Activated naive CD8-positive, alpha-beta T cell (primary cell): ENCODE results near the gene PRDM16.
A peak's percentile ranks its signal among the peaks of the same experiment; 100 is the strongest.

ENCODE experiments used
- H3K27ac Mint-ChIP-seq: one replicate; pipeline ENCODE4 v1.8.0; 2021; ENCODE audit warnings: mixed read lengths
- H3K27me3 Mint-ChIP-seq: one replicate; pipeline ENCODE4 v1.8.0; 2021; ENCODE audit warnings: mixed read lengths
- H3K36me3 Mint-ChIP-seq: one replicate; pipeline ENCODE4 v1.8.0; 2021; ENCODE audit warnings: mixed read lengths
- H3K4me1 Mint-ChIP-seq: one replicate; pipeline ENCODE4 v1.8.0; 2021; ENCODE audit warnings: low read depth, mixed read lengths
- H3K4me3 Mint-ChIP-seq: one replicate; pipeline ENCODE4 v1.8.0; 2021; ENCODE audit warnings: mild to moderate bottlenecking, mixed read lengths
- H3K9me3 Mint-ChIP-seq: one replicate; pipeline ENCODE4 v1.8.0; 2021; ENCODE audit warnings: low read depth, mixed read lengths

PRDM16 gene

GRCh38 chr1:3455670-3456448 is 386.9 kb downstream of the PRDM16 start:
- peaks cover 4% of the 10 kb centered on the region for H3K4me1 Mint-ChIP-seq
- H3K9me3 Mint-ChIP-seq: no peaks in the 10 kb centered on the region
- H3K36me3 Mint-ChIP-seq: no peaks in the 10 kb centered on the region
- H3K27ac Mint-ChIP-seq: no peak overlapping the region
- H3K27me3 Mint-ChIP-seq: peaks cover 4% of the 10 kb centered on the region
- peak overlapping the region; percentile 66 for H3K4me3 Mint-ChIP-seq

GRCh38 chr1:3456449-3456963 is 387.5 kb downstream of the PRDM16 start:
- peaks cover 2% of the 10 kb centered on the region for H3K27me3 Mint-ChIP-seq
- no peaks in the 10 kb centered on the region for H3K9me3 Mint-ChIP-seq
- H3K4me1 Mint-ChIP-seq: peaks cover 4% of the 10 kb centered on the region
- no peak overlapping the region for H3K4me3 Mint-ChIP-seq
- no peaks in the 10 kb centered on the region for H3K36me3 Mint-ChIP-seq
- H3K27ac Mint-ChIP-seq: no peak overlapping the region

- H3K27me3 Mint-ChIP-seq: peaks cover 2% of the 10 kb centered on the region
- H3K4me3 Mint-ChIP-seq: no peak overlapping the region
- H3K36me3 Mint-ChIP-seq: no peaks in the 10 kb centered on the region
- H3K9me3 Mint-ChIP-seq: no peaks in the 10 kb centered on the region
- no peak overlapping the region for H3K27ac Mint-ChIP-seq
- peaks cover 4% of the 10 kb centered on the region for H3K4me1 Mint-ChIP-seq
These were observed 388.2 kb downstream of the PRDM16 start for GRCh38 chr1:3456964-3457909.

- Mint-ChIP-seq H3K27me3 (peaks cover 1% of the 10 kb centered on the region), H3K4me3 (no peak overlapping the region), H3K27ac (no peak overlapping the region), H3K4me1 (peaks cover 3% of the 10 kb centered on the region), H3K9me3 (no peaks in the 10 kb centered on the region), H3K36me3 (no peaks in the 10 kb centered on the region)
These were observed 389.2 kb downstream of the PRDM16 start for GRCh38 chr1:3457910-3458883.

GRCh38 chr1:3459051-3459908 is 390.3 kb downstream of the PRDM16 start:
- no peak overlapping the region for H3K27ac Mint-ChIP-seq
- no peak overlapping the region for H3K4me3 Mint-ChIP-seq
- no peaks in the 10 kb centered on the region for H3K27me3 Mint-ChIP-seq
- H3K4me1 Mint-ChIP-seq: peaks cover 2% of the 10 kb centered on the region
- no peaks in the 10 kb centered on the region for H3K9me3 Mint-ChIP-seq
- no peaks in the 10 kb centered on the region for H3K36me3 Mint-ChIP-seq

- Mint-ChIP-seq H3K27ac (no peak overlapping the region), H3K4me1 (peaks cover 2% of the 10 kb centered on the region), H3K36me3 (no peaks in the 10 kb centered on the region), H3K9me3 (no peaks in the 10 kb centered on the region), H3K4me3 (no peak overlapping the region), H3K27me3 (no peaks in the 10 kb centered on the region)
These were observed 391.1 kb downstream of the PRDM16 start for GRCh38 chr1:3459940-3460671.

GRCh38 chr1:3460672-3461131 is 391.7 kb downstream of the PRDM16 start:
- no peaks in the 10 kb centered on the region for H3K4me1 Mint-ChIP-seq
- no peak overlapping the region for H3K4me3 Mint-ChIP-seq
- H3K27me3 Mint-ChIP-seq: no peaks in the 10 kb centered on the region
- H3K9me3 Mint-ChIP-seq: no peaks in the 10 kb centered on the region
- no peak overlapping the region for H3K27ac Mint-ChIP-seq
- H3K36me3 Mint-ChIP-seq: no peaks in the 10 kb centered on the region

- Mint-ChIP-seq H3K4me3 (no peak overlapping the region), H3K4me1 (no peaks in the 10 kb centered on the region), H3K27ac (no peak overlapping the region), H3K27me3 (no peaks in the 10 kb centered on the region), H3K36me3 (no peaks in the 10 kb centered on the region), H3K9me3 (no peaks in the 10 kb centered on the region)
These were observed 392.4 kb downstream of the PRDM16 start for GRCh38 chr1:3461238-3461933.

- Mint-ChIP-seq H3K4me3 (no peak overlapping the region), H3K27me3 (no peaks in the 10 kb centered on the region), H3K27ac (no peak overlapping the region), H3K36me3 (no peaks in the 10 kb centered on the region), H3K9me3 (no peaks in the 10 kb centered on the region), H3K4me1 (no peaks in the 10 kb centered on the region)
These were observed 392.9 kb downstream of the PRDM16 start for GRCh38 chr1:3461934-3462275.

GRCh38 chr1:3462356-3463012 is 393.5 kb downstream of the PRDM16 start:
- no peak overlapping the region for H3K27ac Mint-ChIP-seq
- no peaks in the 10 kb centered on the region for H3K36me3 Mint-ChIP-seq
- H3K4me3 Mint-ChIP-seq: no peak overlapping the region
- H3K4me1 Mint-ChIP-seq: no peaks in the 10 kb centered on the region
- H3K9me3 Mint-ChIP-seq: no peaks in the 10 kb centered on the region
- H3K27me3 Mint-ChIP-seq: no peaks in the 10 kb centered on the region

- Mint-ChIP-seq H3K36me3 (no peaks in the 10 kb centered on the region), H3K27ac (no peak overlapping the region), H3K4me3 (no peak overlapping the region), H3K4me1 (no peaks in the 10 kb centered on the region), H3K9me3 (no peaks in the 10 kb centered on the region), H3K27me3 (no peaks in the 10 kb centered on the region)
These were observed 394.0 kb downstream of the PRDM16 start for GRCh38 chr1:3463013-3463385.

GRCh38 chr1:3463408-3463863 is 394.4 kb downstream of the PRDM16 start:
- Mint-ChIP-seq H3K4me3 (no peak overlapping the region), H3K27ac (no peak overlapping the region), H3K9me3 (no peaks in the 10 kb centered on the region), H3K27me3 (no peaks in the 10 kb centered on the region), H3K4me1 (no peaks in the 10 kb centered on the region), H3K36me3 (no peaks in the 10 kb centered on the region)
